Measurements from ENCODE around the gene ELAVL2. TPM values are rescaled to one million over a fixed set of nuclear protein-coding genes. Genes with fewer than 3 reads are reported as not detected.

ELAVL2 gene
- total RNA-seq, 1 experiment from 2014 or later = 16.8 TPM

- no peak overlapping the region for H3K4ac ChIP-seq (ENCODE audit: low read depth, low read length)
- no peak overlapping the region for H4K8ac ChIP-seq (replicated peaks; ENCODE audit: insufficient read length, low read depth, low read length)
- H3T11ph ChIP-seq (ENCODE audit: low read length) = no peak overlapping the region
- no peak overlapping the region for H3K4me2 ChIP-seq (ENCODE audit: insufficient read depth, insufficient read length, low read length)
- no peak overlapping the region for H3K14ac ChIP-seq (ENCODE audit: insufficient read depth, low read length)
- H3K27me3 ChIP-seq (ENCODE audit: insufficient read depth, low read length) = no peaks in the 10 kb centered on the region; the same call in 1 of the 2 replicates
- no peak overlapping the region for H2AK5ac ChIP-seq (ENCODE audit: insufficient read length, low read length)
- no peak overlapping the region for H3K27ac ChIP-seq (ENCODE audit: insufficient read length, low read depth, low read length)
- H2BK15ac ChIP-seq (ENCODE audit: low read depth, low read length) = no peak overlapping the region
- no peak overlapping the region for H2BK120ac ChIP-seq (ENCODE audit: low read depth, low read length, poor library complexity, severe bottlenecking)
- H3K4me3 Mint-ChIP-seq = no peak overlapping the region
- H2BK12ac ChIP-seq (ENCODE audit: insufficient read length, low read depth, low read length) = no peak overlapping the region
- H3K18ac ChIP-seq (ENCODE audit: insufficient read length, low read depth, low read length) = no peak overlapping the region
- H3K9me3 ChIP-seq (ENCODE audit: control insufficient read depth, low read depth, low read length) = no peaks in the 10 kb centered on the region
- no peaks in the 10 kb centered on the region for H3K27me3 Mint-ChIP-seq (ENCODE audit: low read depth)
- H4K20me1 ChIP-seq (ENCODE audit: control insufficient read depth, insufficient read depth, insufficient read length) = no peaks in the 10 kb centered on the region
- H3K23me2 ChIP-seq (ENCODE audit: insufficient read length, low read depth, low read length, poor library complexity, severe bottlenecking) = no peaks in the 10 kb centered on the region
- H3K36me3 Mint-ChIP-seq (ENCODE audit: insufficient read depth in 1 of 3, low read depth in 3 of 3) = peaks cover 22 to 54% (median 35%) of the 10 kb centered on the region in 3 experiments
- no peaks in the 10 kb centered on the region for H3K9me3 Mint-ChIP-seq
- no peak overlapping the region for H4K91ac ChIP-seq (ENCODE audit: insufficient read length, low read depth, low read length)
- H3K4me1 Mint-ChIP-seq = peaks cover 5 to 6% of the 10 kb centered on the region in 2 experiments
- no peak overlapping the region for H2BK5ac ChIP-seq (ENCODE audit: insufficient read length, low read length)
- no peak overlapping the region for H4K5ac ChIP-seq (ENCODE audit: insufficient read length, low read depth, low read length)
- DNase-seq = no peak
- no peak overlapping the region for H3K23ac ChIP-seq (ENCODE audit: insufficient read length, low read depth, low read length)
- H2AFZ ChIP-seq (ENCODE audit: low read length) = no peak overlapping the region
- H3K9ac ChIP-seq (ENCODE audit: extremely low read depth, insufficient read length, low read length) = no peak overlapping the region
- no peak overlapping the region for H3K56ac ChIP-seq (ENCODE audit: insufficient read length, low read depth, low read length)
- no peaks in the 10 kb centered on the region for H3K79me1 ChIP-seq (ENCODE audit: insufficient read depth, low read depth, low read length, poor library complexity, severe bottlenecking)
- 0 out of 2 replicates have a peak, but pooled peaks cover 3% of the 10 kb centered on the region for H3K4me1 ChIP-seq (ENCODE audit: insufficient read depth, low read length)
- no peak for TF ChIP-seq CTCF (conservative IDR thresholded peaks at IDR 0.05)
- no peak overlapping the region for H2BK20ac ChIP-seq (ENCODE audit: low read depth, low read length, poor library complexity, severe bottlenecking)
- H3K79me2 ChIP-seq (ENCODE audit: insufficient read depth, low read length) = no peaks in the 10 kb centered on the region
- no peak overlapping the region for H3K27ac Mint-ChIP-seq
- no CpG with 5 or more reads among the region's 3 CpGs for WGBS (ENCODE audit: extremely low coverage, insufficient read length, low lambda C conversion rate)
Measured at GRCh38 chr9:23665051-23665450, 161.0 kb downstream of the ELAVL2 start.
